Measurements from ENCODE around the gene FGF14. TPM values are rescaled to one million over a fixed set of nuclear protein-coding genes. Genes with fewer than 3 reads are reported as not detected.

The FGF14 gene
- total RNA-seq, 1 donor from 2014 or later = 0.22 TPM

GRCh38 chr13:101916775-101917474 is 484.9 kb downstream of the FGF14 start:
- peaks cover 69% of the 10 kb centered on the region for H3K27me3 Mint-ChIP-seq (ENCODE audit: low read depth)
- no peaks in the 10 kb centered on the region for H3K36me3 Mint-ChIP-seq (ENCODE audit: low read depth)
- no peaks in the 10 kb centered on the region for H3K9me3 Mint-ChIP-seq (ENCODE audit: low read depth)
- DNase-seq (ENCODE audit: low spot score) = no peak
- H3K27ac Mint-ChIP-seq (ENCODE audit: unreplicated experiment) = no peak overlapping the region
- peaks cover 9% of the 10 kb centered on the region for H3K4me1 Mint-ChIP-seq (ENCODE audit: low read depth)
- TF ChIP-seq CTCF (IDR thresholded peaks at IDR 0.05) = no peak
- peak overlapping the region; percentile 28 for H3K4me3 Mint-ChIP-seq (ENCODE audit: unreplicated experiment)

GRCh38 chr13:101916108-101916774 is 485.6 kb downstream of the FGF14 start:
- peak; percentile 77 for TF ChIP-seq CTCF (IDR thresholded peaks at IDR 0.05)
- Mint-ChIP-seq H3K4me1 (ENCODE audit: low read depth) (peaks cover 9% of the 10 kb centered on the region), H3K9me3 (ENCODE audit: low read depth) (no peaks in the 10 kb centered on the region), H3K36me3 (ENCODE audit: low read depth) (no peaks in the 10 kb centered on the region), H3K27me3 (ENCODE audit: low read depth) (peaks cover 65% of the 10 kb centered on the region), H3K27ac (ENCODE audit: unreplicated experiment) (no peak overlapping the region), H3K4me3 (ENCODE audit: unreplicated experiment) (peak overlapping the region; percentile 40)
- peak; percentile 92 for DNase-seq (ENCODE audit: low spot score)

DNA sequence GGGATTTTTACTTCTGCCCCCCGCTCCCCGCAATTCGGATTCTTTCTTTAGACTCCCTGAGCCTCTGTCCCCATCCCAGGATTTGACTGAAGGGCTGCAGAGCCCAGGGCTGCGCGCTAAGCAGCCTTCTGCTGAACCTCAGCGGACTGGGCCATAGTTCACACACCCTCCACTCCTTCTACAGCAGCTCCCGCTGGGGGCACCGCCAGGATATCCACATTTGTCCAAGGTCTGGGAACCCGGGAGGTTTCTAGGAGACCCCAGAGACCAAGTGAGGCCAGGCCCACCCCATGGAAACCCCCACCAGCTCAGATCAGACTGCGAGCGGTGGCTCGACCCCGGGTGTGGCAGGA is 486.1 kb downstream of the FGF14 start:
- Mint-ChIP-seq H3K36me3 (ENCODE audit: low read depth) (no peaks in the 10 kb centered on the region), H3K4me3 (ENCODE audit: unreplicated experiment) (peak overlapping the region; percentile 40), H3K4me1 (ENCODE audit: low read depth) (peaks cover 9% of the 10 kb centered on the region), H3K9me3 (ENCODE audit: low read depth) (no peaks in the 10 kb centered on the region), H3K27me3 (ENCODE audit: low read depth) (peaks cover 61% of the 10 kb centered on the region), H3K27ac (ENCODE audit: unreplicated experiment) (no peak overlapping the region)
- DNase-seq (ENCODE audit: low spot score) = no peak
- TF ChIP-seq CTCF (IDR thresholded peaks at IDR 0.05) = no peak

GRCh38 chr13:101915331-101915730 is 486.5 kb downstream of the FGF14 start:
- Mint-ChIP-seq H3K4me1 (ENCODE audit: low read depth) (peaks cover 9% of the 10 kb centered on the region), H3K27me3 (ENCODE audit: low read depth) (peaks cover 57% of the 10 kb centered on the region), H3K27ac (ENCODE audit: unreplicated experiment) (no peak overlapping the region), H3K9me3 (ENCODE audit: low read depth) (no peaks in the 10 kb centered on the region), H3K36me3 (ENCODE audit: low read depth) (no peaks in the 10 kb centered on the region), H3K4me3 (ENCODE audit: unreplicated experiment) (no peak overlapping the region)
- no peak for TF ChIP-seq CTCF (IDR thresholded peaks at IDR 0.05)
- no peak for DNase-seq (ENCODE audit: low spot score)

DNA sequence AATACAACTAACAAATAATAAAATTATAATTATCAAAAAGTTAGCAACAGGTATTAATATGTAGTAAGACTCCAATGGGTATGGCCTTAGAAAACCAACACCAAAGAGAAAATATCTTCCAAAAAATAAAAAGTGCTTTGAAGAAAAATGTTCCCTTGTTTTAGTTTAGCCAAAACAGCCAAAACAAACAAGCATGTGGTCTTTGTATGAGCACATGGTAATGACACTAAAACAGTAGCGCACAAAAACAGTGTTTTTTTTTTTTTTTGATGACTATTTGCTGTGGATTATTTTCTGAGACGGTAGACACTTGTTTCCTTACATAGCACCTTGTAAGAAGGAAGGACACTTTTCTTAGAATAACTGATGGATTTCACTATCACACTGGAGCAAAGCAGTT is 490.1 kb downstream of the FGF14 start:
- Mint-ChIP-seq H3K27ac (ENCODE audit: unreplicated experiment) (no peak overlapping the region), H3K4me1 (ENCODE audit: low read depth) (no peaks in the 10 kb centered on the region), H3K9me3 (ENCODE audit: low read depth) (peaks cover 5% of the 10 kb centered on the region), H3K27me3 (ENCODE audit: low read depth) (peaks cover 41% of the 10 kb centered on the region), H3K36me3 (ENCODE audit: low read depth) (no peaks in the 10 kb centered on the region), H3K4me3 (ENCODE audit: unreplicated experiment) (no peak overlapping the region)
- no peak for DNase-seq (ENCODE audit: low spot score)
- no peak for TF ChIP-seq CTCF (IDR thresholded peaks at IDR 0.05)

Data from chondrocyte (in vitro differentiated cells).